Measurements from ENCODE around the gene CALML6.
A peak's percentile ranks its signal among the peaks of the same experiment; 100 is the strongest.

CALML6 gene

DNA sequence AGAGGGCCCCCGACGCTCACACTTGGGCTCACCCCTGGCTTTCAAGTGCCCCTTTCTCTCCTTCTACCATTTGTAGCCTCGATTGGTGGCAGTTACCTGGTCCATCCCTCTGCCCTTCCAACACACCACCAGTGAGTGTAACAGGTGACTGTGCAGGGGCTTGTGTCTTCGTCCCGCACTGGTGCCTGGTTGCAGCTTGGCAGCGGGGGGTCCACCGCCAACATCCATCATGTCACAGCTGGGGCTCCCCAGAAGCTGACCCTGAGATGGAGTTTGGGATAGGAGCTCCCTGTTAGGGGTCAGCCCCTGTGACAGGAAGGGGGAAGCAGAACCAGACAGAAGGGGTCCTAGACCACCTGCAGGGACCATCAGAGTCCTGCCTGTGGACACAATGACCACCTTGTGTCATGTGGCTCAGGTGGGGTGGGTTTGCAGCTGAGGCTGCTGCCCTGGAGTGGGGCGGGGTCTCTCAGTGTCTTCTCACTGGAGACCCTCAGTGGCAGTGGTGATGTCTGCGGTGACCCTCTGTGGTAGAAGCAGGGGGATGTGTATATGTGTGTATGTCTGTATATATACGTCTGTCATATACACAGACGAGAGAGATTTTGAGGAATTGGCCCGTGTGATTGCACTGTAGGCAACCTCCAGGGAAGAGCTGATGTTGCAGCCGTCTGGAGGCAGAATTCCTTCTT, 3.6 kb upstream of the CALML6 start:
- no peak for DNase-seq (ENCODE audit: low read depth)

DNA sequence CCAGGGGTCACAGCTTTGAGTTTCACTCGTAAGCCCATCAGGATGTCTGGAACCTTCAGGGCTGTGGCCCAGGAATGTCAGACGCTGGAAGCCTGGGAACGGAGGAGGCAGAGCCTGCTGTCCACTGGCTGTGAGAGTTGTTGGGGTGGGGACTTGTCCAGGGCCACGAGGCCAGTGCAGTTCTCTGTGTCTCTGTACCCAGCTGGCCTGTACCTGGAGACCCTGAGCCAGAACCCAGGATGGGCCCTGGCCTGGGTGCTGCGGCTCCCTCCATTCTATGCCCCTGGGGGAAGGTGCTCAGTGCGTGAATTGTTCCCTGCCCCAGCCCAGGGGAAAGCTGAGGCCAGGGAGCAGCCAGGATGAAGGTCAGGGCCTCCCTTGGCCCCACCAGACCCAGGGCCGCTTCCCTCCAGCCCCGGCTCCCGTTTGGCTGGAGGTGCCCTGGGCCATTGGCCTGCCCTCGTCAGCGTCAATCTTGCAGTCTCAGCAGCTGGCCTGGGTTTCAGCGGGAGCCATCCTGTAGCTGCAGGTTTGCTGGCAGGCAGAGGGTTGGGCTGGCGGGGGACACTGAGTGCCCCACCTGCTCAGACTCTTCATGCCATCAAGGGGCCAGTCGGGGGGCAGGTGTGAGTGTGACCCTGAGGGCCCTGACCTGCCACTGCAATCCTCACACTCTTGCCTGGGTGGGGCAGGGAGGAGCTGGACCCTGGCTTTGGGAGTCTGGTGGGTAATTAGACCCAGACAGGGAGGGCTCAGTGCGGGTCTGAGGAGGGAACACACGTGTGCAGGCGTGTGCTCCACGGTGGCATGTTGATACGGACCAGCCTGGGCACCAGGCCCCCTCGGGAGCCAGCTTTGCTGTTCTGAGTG, 724 bp upstream of the CALML6 start:
- DNase-seq (ENCODE audit: low read depth): no peak

DNA sequence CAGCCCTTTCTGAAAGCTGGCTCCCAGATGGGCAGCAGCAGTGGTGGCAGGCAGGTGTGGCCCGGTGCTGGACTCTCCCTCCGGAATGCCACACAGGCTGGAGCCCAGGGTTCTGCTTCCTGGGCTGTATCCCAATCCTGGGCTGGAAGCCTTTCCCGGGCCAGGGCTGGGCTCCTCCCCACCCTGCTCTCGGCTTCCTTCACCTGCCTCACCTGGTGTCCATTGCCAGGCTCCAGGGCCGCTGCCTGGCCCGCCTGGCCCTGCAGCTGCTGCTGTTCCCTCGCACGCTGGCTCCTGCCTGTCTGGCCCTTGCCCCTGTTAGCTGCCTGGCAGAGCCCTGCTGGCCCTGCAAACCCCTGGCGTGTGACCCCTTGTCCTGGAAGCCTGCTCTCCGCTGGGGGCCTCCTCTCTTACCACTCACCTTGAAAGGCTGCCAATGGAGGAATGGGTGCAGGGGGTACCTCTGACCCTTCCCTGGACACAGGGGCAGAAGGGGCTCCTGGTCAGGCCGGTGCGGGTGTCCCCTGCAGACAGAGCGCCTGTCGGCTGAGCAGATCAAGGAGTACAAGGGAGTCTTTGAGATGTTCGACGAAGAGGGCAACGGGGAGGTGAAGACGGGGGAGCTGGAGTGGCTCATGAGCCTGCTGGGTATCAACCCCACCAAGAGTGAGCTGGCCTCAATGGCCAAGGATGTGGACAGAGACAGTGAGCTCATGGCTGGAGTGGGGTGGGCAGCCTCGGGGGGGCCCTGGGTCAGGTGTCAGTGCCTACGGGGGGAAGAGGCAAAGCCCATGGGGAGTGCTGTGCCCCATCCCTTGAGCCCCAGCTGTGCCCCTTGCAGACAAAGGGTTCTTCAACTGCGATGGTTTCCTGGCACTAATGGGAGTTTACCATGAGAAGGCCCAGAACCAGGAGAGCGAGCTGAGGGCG, 1.1 kb downstream of the CALML6 start:
- no peak for DNase-seq (ENCODE audit: low read depth)

DNA sequence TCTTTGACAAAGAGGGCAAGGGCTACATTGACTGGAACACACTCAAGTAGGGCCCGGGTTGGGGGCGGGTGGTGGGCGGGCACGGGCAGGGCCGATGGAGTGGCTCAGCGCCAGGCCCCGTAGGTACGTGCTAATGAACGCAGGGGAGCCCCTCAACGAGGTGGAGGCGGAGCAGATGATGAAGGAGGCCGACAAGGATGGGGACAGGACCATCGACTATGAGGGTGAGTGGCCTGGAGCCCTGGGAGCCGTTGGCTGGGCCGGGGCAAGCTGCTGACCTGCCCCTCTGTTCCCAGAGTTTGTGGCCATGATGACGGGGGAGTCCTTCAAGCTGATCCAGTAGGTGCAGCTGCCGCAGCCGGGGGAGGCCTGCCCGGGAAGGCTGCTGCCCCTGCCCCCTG, 1.8 kb downstream of the CALML6 start:
- DNase-seq (ENCODE audit: low read depth): no peak

DNA sequence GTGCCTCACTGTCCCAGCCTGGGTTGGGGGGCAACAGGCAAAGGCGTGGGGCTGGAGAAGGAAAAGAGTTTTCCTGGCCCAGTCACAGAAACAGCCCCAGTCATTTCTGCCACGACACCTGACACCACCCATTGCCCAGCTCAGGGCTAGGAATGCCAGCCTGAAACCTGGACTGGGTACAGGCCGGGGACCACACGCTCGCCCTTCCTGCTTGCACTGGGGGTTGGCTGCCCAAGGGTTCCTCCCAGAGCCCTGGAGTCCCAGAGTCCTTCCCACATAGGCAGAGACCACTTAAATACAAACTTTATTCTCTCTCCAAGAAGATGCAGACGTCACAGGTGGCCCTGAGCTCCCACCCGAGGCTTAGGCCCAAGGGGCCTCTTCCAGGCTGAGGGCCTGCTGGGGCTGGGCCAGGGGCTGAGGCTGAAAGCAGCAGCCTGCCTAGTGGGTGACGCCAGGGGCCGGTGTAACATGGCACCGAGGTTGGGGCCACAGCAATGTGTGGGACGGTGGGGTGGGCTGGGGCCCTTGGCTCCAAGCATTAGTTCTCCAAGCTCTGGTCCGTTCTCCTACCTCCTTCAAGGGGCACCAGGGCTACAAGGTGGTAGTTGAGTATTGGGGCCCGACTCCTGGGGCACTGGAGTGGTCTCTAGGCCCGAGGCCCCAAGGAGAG, 2.4 kb downstream of the CALML6 start:
- no peak for DNase-seq (ENCODE audit: low read depth)

DNA sequence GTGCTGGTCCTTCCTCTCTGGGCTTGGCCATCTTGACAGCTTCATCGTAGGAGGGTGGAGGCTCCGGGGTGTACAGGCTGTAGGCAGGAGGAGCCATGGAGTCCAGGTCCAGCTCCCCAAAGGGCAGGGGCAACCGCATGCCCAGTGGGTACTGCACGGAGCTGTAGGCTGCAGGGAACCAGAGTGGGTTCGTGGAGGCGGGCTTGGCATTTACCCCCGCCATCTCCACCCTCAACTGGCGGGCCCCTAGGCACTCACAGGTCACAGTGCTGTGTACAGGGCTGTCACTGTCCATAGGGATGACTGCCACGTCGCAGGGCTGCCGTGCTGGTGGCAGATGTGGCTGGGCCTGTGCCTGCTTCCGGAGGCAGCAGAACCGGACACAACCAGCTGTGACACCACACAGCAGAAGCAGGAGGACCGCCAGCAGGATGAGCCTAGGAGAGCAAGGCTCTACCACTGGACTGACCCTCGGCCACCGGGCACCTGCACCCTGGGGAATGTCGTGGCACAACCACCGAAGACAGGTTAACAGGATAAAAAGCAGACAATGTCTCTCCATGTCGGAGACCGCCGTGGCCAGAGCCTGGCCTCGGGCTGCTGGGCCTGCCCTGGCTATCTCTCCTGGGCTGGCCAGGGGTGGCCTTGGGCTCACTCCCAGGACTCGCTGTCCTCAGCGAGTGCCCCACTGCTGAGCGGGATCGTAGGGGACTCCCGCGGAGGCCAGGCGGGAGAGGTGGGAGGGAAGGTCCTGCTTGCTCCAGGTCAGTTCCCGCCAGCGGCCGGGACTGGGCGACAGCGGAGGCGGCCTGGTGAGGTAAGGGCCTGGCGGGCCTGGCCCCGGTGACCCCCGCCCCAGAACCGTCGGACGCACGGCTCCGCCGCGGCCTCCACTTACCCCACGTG, 3.2 kb downstream of the CALML6 start:
- no peak for DNase-seq (ENCODE audit: low read depth)

DNA sequence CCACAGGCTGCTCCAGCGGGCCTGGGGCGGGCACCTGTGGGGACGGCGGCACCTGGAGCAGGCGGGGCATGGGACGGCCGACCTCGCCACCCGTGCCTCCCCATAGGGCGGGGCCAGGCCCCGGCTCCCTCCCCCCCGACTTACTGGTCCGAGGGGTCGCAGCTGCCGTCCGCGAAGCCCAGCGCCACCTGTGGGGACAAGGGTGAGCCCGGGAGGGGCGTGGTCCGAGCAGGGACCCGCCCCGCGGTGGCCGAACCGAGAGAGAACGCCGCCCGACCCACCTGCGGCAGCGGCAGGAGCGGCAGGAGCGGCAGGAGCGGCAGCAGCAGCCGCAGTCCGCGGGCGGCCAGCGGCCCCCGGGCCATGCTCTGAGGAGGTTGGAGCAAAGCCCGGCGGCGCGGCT, 3.8 kb downstream of the CALML6 start, which contains the start of gene TMEM52:
Gene TMEM52, minus strand, starts transcription at position 379 of the 403 bp plus-strand sequence. Its CDS starts 14 bp downstream, at position 365.
- DNase-seq (ENCODE audit: low read depth): no peak

DNA sequence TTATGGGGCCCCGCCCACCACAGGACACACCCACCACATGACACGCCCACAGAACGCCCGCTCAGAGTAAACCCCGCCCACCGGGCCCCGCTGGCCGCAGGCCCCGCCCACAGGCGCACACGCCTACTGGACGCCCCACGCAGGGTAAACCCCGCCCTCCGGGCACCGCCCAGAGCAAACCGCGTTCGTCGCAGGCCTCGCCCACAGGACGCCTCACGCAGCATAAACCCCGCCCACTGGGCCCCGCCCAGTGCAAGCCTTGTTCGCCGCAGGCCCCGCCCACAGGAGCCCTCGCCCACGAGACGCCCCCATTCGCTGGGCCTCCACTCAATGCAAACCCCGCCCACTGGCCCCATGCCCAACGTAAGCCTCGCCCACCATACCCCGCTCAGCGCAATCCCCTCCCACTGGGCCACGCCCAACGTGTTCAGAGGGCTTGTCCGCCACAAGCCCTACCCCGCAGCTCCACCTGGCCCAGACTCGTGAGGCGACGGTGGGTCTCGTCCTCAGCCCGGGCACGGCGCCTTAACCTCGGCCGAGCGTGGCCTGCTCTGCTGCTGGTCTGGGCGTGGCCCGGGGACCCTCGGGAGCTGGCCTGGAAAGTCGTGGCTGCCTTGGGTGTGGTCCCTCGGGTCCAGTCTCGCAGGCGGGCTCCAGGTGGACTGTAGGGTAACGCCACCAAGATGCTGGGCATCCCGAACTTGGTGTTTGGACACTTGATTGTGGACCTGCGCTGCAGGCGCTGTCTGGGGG, 4.4 kb downstream of the CALML6 start:
- DNase-seq (ENCODE audit: low read depth): peak; percentile 100

DNA sequence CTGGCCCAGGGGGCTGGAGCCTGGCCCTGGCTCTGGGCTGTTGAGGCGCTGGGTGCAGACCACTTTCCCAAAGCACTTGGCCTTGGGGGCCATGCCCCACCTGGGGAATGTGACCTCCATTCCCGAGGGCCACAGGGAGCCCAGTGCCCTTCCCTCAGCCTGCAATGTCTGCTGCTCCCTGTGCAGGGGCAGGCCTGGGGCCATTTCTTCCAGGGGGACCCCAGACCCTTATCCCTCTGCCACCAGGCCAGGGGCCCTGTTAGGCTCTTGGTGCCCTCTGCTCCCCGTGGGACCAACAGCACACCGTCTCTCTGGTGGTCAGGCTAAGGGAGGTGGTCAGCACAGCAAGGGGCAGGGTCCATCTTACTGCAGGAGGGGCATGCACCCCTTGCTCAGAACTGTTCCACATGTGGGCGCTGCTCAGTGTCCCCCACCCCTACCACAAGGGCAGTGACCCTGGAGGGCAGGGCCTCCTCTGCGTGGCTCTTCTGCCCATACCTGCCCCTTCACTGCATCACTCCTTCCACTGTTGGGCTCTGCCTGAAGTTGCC, 5.1 kb downstream of the CALML6 start:
- no peak for DNase-seq (ENCODE audit: low read depth)

DNA sequence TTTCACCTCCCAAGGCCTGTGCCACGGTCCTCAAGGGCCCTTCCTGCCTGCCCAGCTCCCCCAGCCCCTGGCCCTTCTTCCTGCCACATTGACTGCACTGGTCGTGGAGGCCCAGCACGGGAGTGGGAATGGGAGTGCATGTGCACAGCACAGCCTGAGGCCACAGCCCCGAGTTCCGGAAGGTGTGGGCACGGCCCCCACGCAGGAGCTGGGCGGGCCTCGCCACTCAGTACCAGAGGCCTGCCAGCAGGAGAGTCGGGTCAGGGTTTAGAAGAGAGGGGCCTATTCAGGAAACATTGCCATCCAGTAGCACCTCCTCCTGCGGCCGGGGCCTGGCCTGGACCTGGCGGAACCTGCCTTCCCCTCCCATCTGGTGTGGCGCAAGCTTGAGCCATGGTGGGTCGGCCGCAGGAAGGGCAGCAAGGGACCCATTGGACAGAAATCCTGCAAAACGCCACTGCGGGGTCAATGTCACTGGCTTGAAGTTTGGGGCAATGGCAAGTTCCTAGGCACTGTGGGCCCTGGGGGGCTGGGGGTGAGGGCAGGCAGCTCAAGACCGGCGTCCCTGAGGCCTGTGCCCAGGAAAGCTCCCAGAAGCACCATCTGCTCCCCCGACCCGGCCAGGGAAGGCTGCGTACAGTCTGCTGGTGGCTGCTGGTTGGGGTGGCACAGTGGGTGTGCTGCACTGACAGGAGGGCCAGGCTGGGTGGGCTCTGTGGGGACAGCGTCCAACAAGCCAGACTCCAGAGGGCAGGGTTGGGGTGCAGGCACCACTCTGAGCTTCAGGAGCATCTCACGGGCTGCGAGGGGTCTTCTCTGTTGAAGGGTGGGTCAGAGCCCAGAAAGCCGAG, 5.8 kb downstream of the CALML6 start:
- no peak for DNase-seq (ENCODE audit: low read depth)

DNA sequence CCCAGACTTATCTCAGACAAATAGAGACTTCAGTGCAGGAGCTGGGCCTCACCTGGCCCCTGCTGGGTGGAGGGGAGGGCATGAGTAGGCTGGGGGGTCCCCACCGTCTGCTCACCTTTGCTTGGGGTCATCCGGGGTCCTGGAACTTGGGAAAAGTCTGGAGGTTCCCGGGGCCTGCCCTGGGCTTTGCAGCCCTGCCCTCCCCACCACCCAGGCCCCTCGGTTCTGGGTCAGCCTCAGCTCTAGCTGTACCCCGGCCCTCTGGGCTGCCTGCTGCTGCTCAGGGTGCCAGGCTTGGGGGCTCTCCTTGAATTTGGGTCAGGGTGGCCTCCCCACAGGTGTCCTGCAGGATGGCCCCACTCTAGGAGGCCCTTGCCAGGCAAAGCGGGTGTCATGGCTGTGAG, 6.4 kb downstream of the CALML6 start:
- DNase-seq (ENCODE audit: low read depth): no peak

DNA sequence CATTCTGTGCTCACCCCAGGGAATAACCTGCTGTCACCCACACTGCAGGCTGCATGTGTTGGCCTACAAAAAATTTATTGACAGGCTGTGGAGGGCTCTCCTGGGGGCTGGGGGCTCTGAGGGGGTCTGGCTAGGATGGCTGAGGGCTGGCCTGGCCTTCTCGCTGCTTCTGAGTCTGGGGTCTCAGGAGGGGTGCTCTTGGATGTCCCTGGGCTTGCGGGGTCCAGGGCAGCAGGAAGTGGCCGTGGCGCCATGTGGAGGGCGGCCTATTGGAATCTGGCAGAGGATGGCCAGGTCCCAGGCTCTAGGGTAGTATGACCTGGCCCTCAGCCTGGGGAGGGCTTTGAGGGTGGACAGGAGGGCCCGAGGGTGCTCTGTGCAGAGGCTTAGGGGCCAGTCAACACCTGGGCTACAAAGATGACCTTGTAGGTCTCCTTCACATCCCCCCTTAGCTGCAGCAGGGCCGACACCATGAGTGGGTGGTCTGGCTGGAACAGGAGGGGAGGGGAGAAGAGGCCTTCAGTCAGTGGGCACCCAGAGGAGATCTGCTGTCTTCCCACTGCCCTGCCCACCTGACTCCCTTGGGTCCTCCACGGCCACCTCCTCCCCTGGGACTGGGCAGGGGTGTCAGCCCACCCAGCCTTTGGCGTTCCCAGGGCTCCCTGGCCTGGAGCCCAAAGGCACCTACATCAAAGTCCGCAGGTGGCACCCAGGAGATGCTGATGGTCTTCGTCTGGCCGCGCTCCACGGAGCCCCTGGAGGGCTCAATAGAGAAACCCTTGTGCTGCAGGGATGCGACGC, 7.0 kb downstream of the CALML6 start:
- DNase-seq (ENCODE audit: low read depth): no peak

DNA sequence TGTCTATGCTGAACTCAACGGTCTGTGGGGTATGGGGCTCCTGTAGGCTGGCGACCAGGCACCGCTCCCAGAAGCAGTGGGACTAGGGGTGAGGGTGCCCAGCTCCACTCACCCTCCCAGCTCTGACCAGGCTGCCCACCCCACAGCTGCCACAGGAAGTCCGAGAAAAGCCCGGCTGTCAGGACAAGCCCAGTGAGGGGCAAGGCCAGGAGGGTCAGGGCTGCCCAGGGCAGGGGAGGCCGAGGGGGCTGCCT, 7.6 kb downstream of the CALML6 start:
- DNase-seq (ENCODE audit: low read depth): no peak

DNA sequence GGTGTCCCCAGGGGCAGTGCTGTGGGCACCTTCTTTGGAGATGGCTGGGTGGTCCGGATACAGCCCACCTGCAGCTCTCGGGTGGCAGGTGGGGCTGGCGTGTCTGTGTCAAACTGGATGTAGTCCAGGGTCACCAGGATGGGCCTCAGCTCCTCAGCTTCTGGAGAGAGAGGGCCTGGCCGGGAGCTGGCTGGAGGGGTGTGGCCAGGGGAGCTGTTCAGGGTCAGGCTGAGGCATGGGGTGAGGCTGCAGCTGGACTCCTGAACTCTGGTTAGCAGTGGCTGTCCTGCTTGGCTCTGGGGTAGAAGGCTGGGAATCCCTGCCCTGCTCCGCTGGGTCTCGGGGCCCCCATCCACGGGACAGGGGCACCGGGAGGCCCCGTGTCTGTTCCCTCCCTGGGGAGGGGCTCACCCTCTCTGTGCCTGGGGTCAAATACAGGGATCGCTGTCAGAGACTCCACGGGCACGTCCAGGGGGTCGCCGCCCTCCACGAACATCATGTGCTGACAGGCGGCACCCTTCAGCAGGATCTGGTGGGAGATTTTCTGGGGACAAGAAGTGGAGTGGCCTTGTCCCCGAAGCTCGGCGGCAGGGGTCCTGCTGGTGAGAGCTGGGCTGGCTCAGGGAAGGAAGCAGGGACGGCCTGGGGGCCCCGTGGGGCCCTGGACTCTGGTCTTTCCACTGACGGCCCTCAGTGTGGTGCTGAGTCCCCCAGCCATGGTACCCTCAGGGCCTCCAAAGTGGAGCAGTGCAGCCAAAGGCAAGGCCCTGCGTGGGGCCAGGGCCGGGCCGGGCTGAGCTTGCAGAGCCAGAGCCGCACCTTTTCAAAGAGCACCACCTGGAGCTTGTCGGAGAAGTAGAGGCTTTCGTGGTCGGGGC, 8.1 kb downstream of the CALML6 start:
- DNase-seq (ENCODE audit: low read depth): no peak

DNA sequence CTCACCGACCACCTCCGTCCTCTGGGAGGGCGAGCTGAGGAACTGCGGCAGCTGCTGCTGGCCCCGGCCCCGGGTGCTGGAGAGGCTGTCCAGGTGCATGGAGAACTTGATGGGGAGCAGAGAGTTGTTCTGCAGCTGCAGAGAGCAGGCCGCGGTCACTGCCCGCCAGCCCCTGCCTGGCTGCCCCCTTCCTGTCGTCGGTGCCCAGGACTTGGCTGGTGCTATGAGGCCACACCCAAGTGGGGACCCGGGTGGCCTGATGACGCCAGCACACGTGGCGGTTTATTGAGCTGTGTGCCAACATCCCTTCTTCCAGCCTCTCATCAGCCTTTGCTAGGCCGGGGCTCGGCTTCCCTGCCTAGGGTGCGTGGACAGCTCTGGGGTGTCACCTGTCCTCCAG, 9.3 kb downstream of the CALML6 start:
- DNase-seq (ENCODE audit: low read depth): no peak

DNA sequence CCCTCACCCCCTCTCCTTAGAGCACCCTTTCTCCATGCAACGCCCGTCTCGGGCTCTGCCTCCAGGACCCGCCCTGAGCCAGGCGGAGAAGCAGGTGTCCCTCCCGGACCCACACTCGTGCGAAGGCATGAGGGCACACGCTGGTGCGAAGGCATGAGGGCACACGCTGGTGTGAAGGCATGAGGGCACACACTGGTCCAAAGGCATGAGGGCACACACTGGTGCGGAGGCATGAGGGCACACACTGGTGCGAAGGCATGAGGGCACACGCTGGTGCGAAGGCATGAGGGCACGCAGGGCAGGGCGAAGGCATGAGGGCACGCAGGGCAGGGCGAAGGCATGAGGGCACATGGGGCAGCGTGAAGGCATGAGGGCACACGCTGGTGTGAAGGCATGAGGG, 9.8 kb downstream of the CALML6 start:
- DNase-seq (ENCODE audit: low read depth): no peak

Data from T follicular helper cell (primary cell).